ENCODE results near the gene PTPRT. TPM values are rescaled to one million over a fixed set of nuclear protein-coding genes. Genes with fewer than 3 reads are reported as not detected.
A peak's percentile ranks its signal among the peaks of the same experiment; 100 is the strongest.

Gene PTPRT
- total RNA-seq, 1 donor from 2014 or later: not detected

- H3K4me3 Mint-ChIP-seq (ENCODE audit: unreplicated experiment): no peak overlapping the region
These were observed 1136.4 kb downstream of the PTPRT start for GRCh38 chr20:42053350-42053749.

GRCh38 chr20:42051921-42052320 lies 1137.8 kb downstream of the PTPRT start:
- H3K4me1 Mint-ChIP-seq (ENCODE audit: low read depth): no peaks in the 10 kb centered on the region
- H3K9me3 Mint-ChIP-seq (ENCODE audit: low read depth): peaks cover 6% of the 10 kb centered on the region
- DNase-seq (ENCODE audit: low spot score): no peak
- H3K4me3 Mint-ChIP-seq (ENCODE audit: unreplicated experiment): no peak overlapping the region
- no peaks in the 10 kb centered on the region for H3K36me3 Mint-ChIP-seq (ENCODE audit: low read depth)
- TF ChIP-seq CTCF (IDR thresholded peaks at IDR 0.05): no peak
- no peaks in the 10 kb centered on the region for H3K27me3 Mint-ChIP-seq (ENCODE audit: low read depth)
- H3K27ac Mint-ChIP-seq (ENCODE audit: unreplicated experiment): no peak overlapping the region

More at GRCh38 chr20:42053350-42053749, 1136.4 kb downstream of the PTPRT start:
- Mint-ChIP-seq H3K4me1 (ENCODE audit: low read depth) (no peaks in the 10 kb centered on the region), H3K27ac (ENCODE audit: unreplicated experiment) (no peak overlapping the region), H3K9me3 (ENCODE audit: low read depth) (peaks cover 6% of the 10 kb centered on the region), H3K36me3 (ENCODE audit: low read depth) (no peaks in the 10 kb centered on the region), H3K27me3 (ENCODE audit: low read depth) (no peaks in the 10 kb centered on the region)
- no peak for TF ChIP-seq CTCF (IDR thresholded peaks at IDR 0.05)
- DNase-seq (ENCODE audit: low spot score): no peak

- no peak overlapping the region for H3K4me3 Mint-ChIP-seq (ENCODE audit: unreplicated experiment)
- TF ChIP-seq CTCF (IDR thresholded peaks at IDR 0.05): no peak
- no peaks in the 10 kb centered on the region for H3K36me3 Mint-ChIP-seq (ENCODE audit: low read depth)
- no peaks in the 10 kb centered on the region for H3K9me3 Mint-ChIP-seq (ENCODE audit: low read depth)
- DNase-seq (ENCODE audit: low spot score): no peak
- H3K4me1 Mint-ChIP-seq (ENCODE audit: low read depth): no peaks in the 10 kb centered on the region
- H3K27ac Mint-ChIP-seq (ENCODE audit: unreplicated experiment): no peak overlapping the region
- no peaks in the 10 kb centered on the region for H3K27me3 Mint-ChIP-seq (ENCODE audit: low read depth)
These were observed 1143.2 kb downstream of the PTPRT start for GRCh38 chr20:42046371-42047085.

- no peaks in the 10 kb centered on the region for H3K36me3 Mint-ChIP-seq (ENCODE audit: low read depth)
- H3K4me3 Mint-ChIP-seq (ENCODE audit: unreplicated experiment): no peak overlapping the region
- no peak for DNase-seq (ENCODE audit: low spot score)
- no peaks in the 10 kb centered on the region for H3K9me3 Mint-ChIP-seq (ENCODE audit: low read depth)
- no peak for TF ChIP-seq CTCF (IDR thresholded peaks at IDR 0.05)
- no peak overlapping the region for H3K27ac Mint-ChIP-seq (ENCODE audit: unreplicated experiment)
- H3K27me3 Mint-ChIP-seq (ENCODE audit: low read depth): no peaks in the 10 kb centered on the region
- H3K4me1 Mint-ChIP-seq (ENCODE audit: low read depth): no peaks in the 10 kb centered on the region
These were observed 1145.8 kb downstream of the PTPRT start for GRCh38 chr20:42043921-42044320.

GRCh38 chr20:42041000-42041565 lies 1148.6 kb downstream of the PTPRT start:
- no peak for DNase-seq (ENCODE audit: low spot score)
- Mint-ChIP-seq H3K4me3 (ENCODE audit: unreplicated experiment) (no peak overlapping the region), H3K27me3 (ENCODE audit: low read depth) (peaks cover 5% of the 10 kb centered on the region), H3K9me3 (ENCODE audit: low read depth) (peaks cover 7% of the 10 kb centered on the region), H3K4me1 (ENCODE audit: low read depth) (no peaks in the 10 kb centered on the region), H3K27ac (ENCODE audit: unreplicated experiment) (no peak overlapping the region), H3K36me3 (ENCODE audit: low read depth) (no peaks in the 10 kb centered on the region)
- peak; percentile 27 for TF ChIP-seq CTCF (IDR thresholded peaks at IDR 0.05)

Measured in chondrocyte (in vitro differentiated cells).